ENCODE data around the gene DAP.

GRCh38 chr5:10648806-10649665 lies 112.0 kb downstream of the DAP start:
- TF ChIP-seq POLR2A (IDR thresholded peaks at IDR 0.05; ENCODE audit: low read depth) (no peak), CTCF (IDR thresholded peaks at IDR 0.05) (no peak), POLR2AphosphoS5 (IDR thresholded peaks at IDR 0.05) (no peak), EP300 (IDR thresholded peaks at IDR 0.05) (no peak)

Data from esophagus muscularis mucosa (tissue), 4 donors.